GM23338 (cell line): ENCODE data around the gene CDH4. TPM values are rescaled to one million over a fixed set of nuclear protein-coding genes. Genes with fewer than 3 reads are reported as not detected.

Experiments used
- ATAC-seq: fragments of 200-7000 bp; cut with Tn5 transposase; 3 replicates; pipeline ENCODE4 v1.9.1; 2020
- DNase-seq: peaks from one replicate; pipeline ENCODE4 v3.0.0-alpha.2; 2015; ENCODE audit warnings: low spot score
- H2AFZ ChIP-seq: fragments of 200-600 bp; sonication (generic); 2 replicates; pipeline ENCODE4 v1.8.0; 2016; ENCODE audit warnings: antibody characterized with exemption, mild to moderate bottlenecking, moderate library complexity
- H3F3A ChIP-seq: fragments of 200-600 bp; sonication (generic); replicated peaks from 2 replicates; pipeline ENCODE4 v1.8.0; 2017; ENCODE audit warnings: antibody characterized with exemption, mixed run types, low read depth
- H3K27ac ChIP-seq: fragments of 200-600 bp; sonication (generic); 2 replicates; pipeline ENCODE4 v1.6.1; 2016; ENCODE audit warnings: low read depth
- H3K27me3 ChIP-seq: fragments of 200-600 bp; sonication (generic); 2 replicates; pipeline ENCODE4 v1.8.0; 2016; ENCODE audit warnings: mild to moderate bottlenecking, mixed run types, moderate library complexity; ENCODE audit not compliant: insufficient read depth
- H3K36me3 ChIP-seq: fragments of 200-600 bp; sonication (generic); 2 replicates; pipeline ENCODE4 v1.8.0; 2016; ENCODE audit warnings: mild to moderate bottlenecking; ENCODE audit not compliant: insufficient read depth
- H3K4me1 ChIP-seq: fragments of 200-600 bp; sonication (generic); 2 replicates; pipeline ENCODE4 v1.8.0; 2016; ENCODE audit warnings: mild to moderate bottlenecking, moderate library complexity; ENCODE audit not compliant: insufficient read depth
- H3K4me2 ChIP-seq: fragments of 200-600 bp; sonication (generic); 2 replicates; pipeline ENCODE4 v1.7.1; 2017; ENCODE audit warnings: mixed run types
- H3K4me3 ChIP-seq: fragments of 200-600 bp; sonication (generic); 2 replicates; pipeline ENCODE4 v1.6.1; 2016; ENCODE audit warnings: mixed run types
- H3K79me2 ChIP-seq: fragments of 200-600 bp; sonication (generic); replicated peaks from 2 replicates; pipeline ENCODE4 v1.8.0; 2017; ENCODE audit warnings: mild to moderate bottlenecking; ENCODE audit not compliant: insufficient read depth
- H3K9me2 ChIP-seq: fragments of 200-600 bp; sonication (generic); 2 replicates; pipeline ENCODE4 v1.8.0; 2017; ENCODE audit not compliant: insufficient read depth
- H4K20me1 ChIP-seq: fragments of 200-600 bp; sonication (generic); replicated peaks from 2 replicates; pipeline ENCODE4 v1.8.0; 2017; ENCODE audit warnings: mild to moderate bottlenecking; ENCODE audit not compliant: insufficient read depth
- H3K27ac Mint-ChIP-seq: 2 replicates; pipeline ENCODE4 v1.8.0; 2020; ENCODE audit warnings: inconsistent platforms, mild to moderate bottlenecking, moderate library complexity, mixed read lengths
- H3K27me3 Mint-ChIP-seq: 3 replicates; pipeline ENCODE4 v1.8.0; 2022; ENCODE audit warnings: low read depth, mild to moderate bottlenecking, moderate library complexity, mixed read lengths, inconsistent platforms; ENCODE audit not compliant: insufficient read depth, poor library complexity
- H3K36me3 Mint-ChIP-seq: 3 replicates; pipeline ENCODE4 v1.8.0; 2021; ENCODE audit warnings: low read depth, mild to moderate bottlenecking, inconsistent platforms, moderate library complexity, mixed read lengths
- H3K4me1 Mint-ChIP-seq: 3 replicates; pipeline ENCODE4 v1.8.0; 2020; ENCODE audit warnings: mild to moderate bottlenecking, inconsistent platforms, mixed read lengths
- H3K4me3 Mint-ChIP-seq: 3 replicates; pipeline ENCODE4 v1.8.0; 2021; ENCODE audit warnings: moderate library complexity, mild to moderate bottlenecking, inconsistent platforms, mixed read lengths
- H3K9me3 Mint-ChIP-seq: 3 replicates; pipeline ENCODE4 v1.8.0; 2020; ENCODE audit warnings: moderate library complexity, mild to moderate bottlenecking, inconsistent platforms, mixed read lengths
- CREB1 ChIP-seq: fragments of 250-450 bp; sonication (Bioruptor Pico); IDR thresholded peaks from 2 replicates; pipeline ENCODE4 v1.5.0; 2020; ENCODE audit warnings: low read depth, mild to moderate bottlenecking, moderate library complexity
- CTCF ChIP-seq, 2 experiments: fragments of 200-600 bp in 1 of 2; sonication (generic) in 1 of 2; conservative IDR thresholded peaks; 2 replicates each; pipeline versions ENCODE4 v1.5.1 to v1.6.1; 2016 to 2017; ENCODE audit warnings: antibody characterized with exemption in 2 of 2, low read depth in 2 of 2, mild to moderate bottlenecking in 2 of 2, moderate library complexity in 1 of 2
- ETS1 ChIP-seq: IDR thresholded peaks from 2 replicates; pipeline ENCODE4 v1.6.1; 2016; ENCODE audit warnings: antibody characterized with exemption
- EZH2 ChIP-seq: fragments of 200-600 bp; sonication (generic); IDR thresholded peaks from one replicate; pipeline ENCODE4 v1.8.0; 2017; ENCODE audit warnings: antibody characterized with exemption, mild to moderate bottlenecking, low read depth; ENCODE audit not compliant: unreplicated experiment
- EZH2phosphoT487 ChIP-seq: fragments of 200-600 bp; sonication (generic); IDR thresholded peaks from one replicate; pipeline ENCODE4 v1.8.1; 2018; ENCODE audit warnings: antibody characterized with exemption; ENCODE audit not compliant: unreplicated experiment
- JUNB ChIP-seq: IDR thresholded peaks from one replicate; pipeline ENCODE4 v1.6.1; 2016; ENCODE audit warnings: antibody characterized with exemption; ENCODE audit not compliant: unreplicated experiment
- NANOG ChIP-seq: IDR thresholded peaks from 2 replicates; pipeline ENCODE4 v1.6.1; 2016; ENCODE audit warnings: antibody characterized with exemption, borderline replicate concordance
- POLR2AphosphoS5 ChIP-seq: IDR thresholded peaks from 2 replicates; pipeline ENCODE4 v1.6.1; 2016; ENCODE audit warnings: antibody characterized with exemption, low read depth
- REST ChIP-seq: IDR thresholded peaks from one replicate; pipeline ENCODE4 v1.6.1; 2018; ENCODE audit warnings: antibody characterized with exemption; ENCODE audit not compliant: unreplicated experiment
- STAT1 ChIP-seq: IDR thresholded peaks from one replicate; pipeline ENCODE4 v1.6.1; 2016; ENCODE audit warnings: antibody characterized with exemption; ENCODE audit not compliant: unreplicated experiment
- ZNF114 ChIP-seq: fragments of 250-450 bp; sonication (Bioruptor Pico); IDR thresholded peaks from 2 replicates; pipeline ENCODE4 v1.5.0; 2020; ENCODE audit warnings: mild to moderate bottlenecking, moderate library complexity
- ZNF331 ChIP-seq: fragments of 250-450 bp; sonication (Bioruptor Pico); IDR thresholded peaks from 2 replicates; pipeline ENCODE4 v1.5.0; 2020; ENCODE audit warnings: low read depth, mild to moderate bottlenecking, moderate library complexity
- ZNF462 ChIP-seq: fragments of 250-450 bp; sonication (Bioruptor Pico); IDR thresholded peaks from 2 replicates; pipeline ENCODE4 v1.5.0; 2020; ENCODE audit warnings: mild to moderate bottlenecking, moderate library complexity
- polyA plus RNA-seq: library from polyadenylated mRNA; unstranded; fragments of >200 nt; fragmentation: Nextera tagmentation; extraction: Ambion mirVana; gene quantifications from 2 replicates; pipeline ENCODE4 v1.2.1, GENCODE V29; 2016
- total RNA-seq: library from RNA; depleted of rRNA; stranded (reverse); fragments of >200 nt; shearing (Covaris generic); gene quantifications from 2 replicates; pipeline ENCODE4 v1.2.3, GENCODE V29; 2014

The CDH4 gene
- total and polyA plus RNA-seq, 2 experiments from 2014 or later, result 1.2 to 4.2 TPM

GRCh38 chr20:61988665-61989064, 736.6 kb downstream of the CDH4 start:
- no peaks in the 10 kb centered on the region for H3K27me3 ChIP-seq
- no peak for DNase-seq
- no peaks in the 10 kb centered on the region for H3K4me1 ChIP-seq
- ATAC-seq, result no peak
- TF ChIP-seq JUNB (no peak), STAT1 (no peak), CTCF (conservative IDR thresholded peaks at IDR 0.05; ENCODE audit: low read depth in 2 of 2) (no peak), EZH2phosphoT487 (no peak), ZNF114 (CRISPR knock-in tag) (no peak), ZNF462 (CRISPR knock-in tag) (no peak), EZH2 (no peak), NANOG (no peak), ETS1 (no peak), CREB1 (CRISPR knock-in tag) (no peak), POLR2AphosphoS5 (no peak), ZNF331 (CRISPR knock-in tag) (no peak), REST (no peak)
- no peaks in the 10 kb centered on the region for H3K9me2 ChIP-seq
- H3K4me3 ChIP-seq, result no peak overlapping the region
- no peak overlapping the region for H3K4me3 Mint-ChIP-seq
- no peak overlapping the region for H3K27ac Mint-ChIP-seq
- peaks cover 17% of the 10 kb centered on the region for H3K36me3 ChIP-seq
- no peak overlapping the region for H2AFZ ChIP-seq
- H3K4me1 Mint-ChIP-seq, result no peaks in the 10 kb centered on the region
- no peak overlapping the region for H3K4me2 ChIP-seq
- no peaks in the 10 kb centered on the region for H3F3A ChIP-seq
- H3K79me2 ChIP-seq, result peaks cover 35% of the 10 kb centered on the region
- H4K20me1 ChIP-seq, result peaks cover 2% of the 10 kb centered on the region
- no peak overlapping the region for H3K27ac ChIP-seq
- peaks cover 7% of the 10 kb centered on the region for H3K27me3 Mint-ChIP-seq
- peaks cover 16% of the 10 kb centered on the region; the same call in 2 of the 3 replicates for H3K9me3 Mint-ChIP-seq
- peaks cover 82% of the 10 kb centered on the region for H3K36me3 Mint-ChIP-seq
